SK-N-MC (cell line): ENCODE results near the gene PHACTR4.

Source experiments
- EZH2 ChIP-seq: fragments of 200-600 bp; sonication (generic); IDR thresholded peaks from one replicate; pipeline ENCODE4 v1.6.1; 2017; ENCODE audit warnings: antibody characterized with exemption
- FOXP2 ChIP-seq: optimal IDR thresholded peaks from 2 replicates; pipeline ENCODE3; 2011; ENCODE audit warnings: mild to moderate bottlenecking, moderate library complexity; ENCODE audit not compliant: insufficient read depth; ENCODE audit errors: extremely low read length, control extremely low read depth
- POLR2AphosphoS5 ChIP-seq: IDR thresholded peaks from 2 replicates; pipeline ENCODE4 v1.6.1; 2012; ENCODE audit warnings: mild to moderate bottlenecking, low read depth, low read length, borderline replicate concordance

- TF ChIP-seq EZH2 (no peak), POLR2AphosphoS5 (no peak), FOXP2 (no peak)
These were observed 27.9 kb upstream of the PHACTR4 start for GRCh38 chr1:28341591-28341990.
